Gastroesophageal sphincter (tissue), 4 donors: Measurements from ENCODE around the gene ANKRD26. TPM values are rescaled to one million over a fixed set of nuclear protein-coding genes. Genes with fewer than 3 reads are reported as not detected.

ENCODE experiments used
- ATAC-seq: fragments of 150-250 bp; one replicate; pipeline ENCODE4 v1.9.1; 2016; ENCODE audit warnings: mild to moderate bottlenecking, moderate library complexity
- H3K27ac ChIP-seq, 4 donors: fragments of 200-600 bp; sonication (generic) in 3 of 4; 1 replicate in 3 of 4; 2 replicates in 1 of 4; pipeline ENCODE4 v1.5.1; 2016 to 2019
- H3K27me3 ChIP-seq: fragments of 200-600 bp; sonication (generic); one replicate; pipeline ENCODE4 v1.5.1; 2019
- H3K36me3 ChIP-seq, 2 donors: fragments of 200-600 bp; sonication (generic); one replicate each; pipeline ENCODE4 v1.5.1; 2019; ENCODE audit warnings: control low read depth in 1 of 2
- H3K4me1 ChIP-seq, 3 donors: fragments of 200-600 bp; sonication (generic); 1 replicate in 2 of 3; 2 replicates in 1 of 3; pipeline ENCODE4 v1.5.1; 2016 to 2019; ENCODE audit warnings: control low read depth in 2 of 3
- H3K4me3 ChIP-seq, 2 donors: fragments of 200-600 bp; sonication (generic); one replicate each; pipeline ENCODE4 v1.5.1; 2019; ENCODE audit warnings: mild to moderate bottlenecking in 1 of 2, moderate library complexity in 1 of 2
- H3K9me3 ChIP-seq, 3 donors: fragments of 200-600 bp; sonication (generic); one replicate each; pipeline ENCODE4 v1.5.1; 2017 to 2019; ENCODE audit warnings: control low read depth in 2 of 3
- CTCF ChIP-seq, 4 experiments: fragments of 200-600 bp in 2 of 4; fragments of 450-650 bp in 2 of 4; sonication (generic) in 1 of 4; IDR thresholded peaks; one replicate each; pipeline ENCODE4 v1.5.1; 2017 to 2019; ENCODE audit warnings: antibody characterized with exemption in 4 of 4, mild to moderate bottlenecking in 2 of 4, moderate library complexity in 2 of 4
- EP300 ChIP-seq: sonication (generic); formaldehyde crosslinking; IDR thresholded peaks from one replicate; pipeline ENCODE4 v1.6.1; 2017; ENCODE audit warnings: antibody characterized with exemption, mild to moderate bottlenecking
- POLR2A ChIP-seq, 2 donors: fragments of 450-650 bp; IDR thresholded peaks; one replicate each; pipeline ENCODE4 v1.6.1; 2017; ENCODE audit warnings: antibody characterized with exemption in 2 of 2, mild to moderate bottlenecking in 2 of 2, moderate library complexity in 1 of 2
- POLR2AphosphoS5 ChIP-seq: sonication (generic); formaldehyde crosslinking; IDR thresholded peaks from one replicate; pipeline ENCODE4 v1.6.1; 2017; ENCODE audit warnings: antibody characterized with exemption
- WGBS, 2 donors: methylation state at CpG; one replicate each; pipeline ENCODE4 v1.1.5; 2018; ENCODE audit warnings: low coverage in 1 of 2; 5-methylcytosine and 5-hydroxymethylcytosine counted together
- total RNA-seq, 4 donors: library from RNA; depleted of rRNA; stranded (reverse); fragments of >200 nt; gene quantifications; one replicate each; pipeline ENCODE4 v1.1.0, GENCODE V29; 2016

ANKRD26 gene
- total RNA-seq, 4 donors from 2014 or later = 4.0 to 9.7 (median 6.6) TPM

GRCh38 chr10:26987851-26988250, 112.4 kb downstream of the ANKRD26 start:
- Histone ChIP-seq H3K27me3 (no peaks in the 10 kb centered on the region), H3K27ac (no peak overlapping the region), H3K4me3 (no peak overlapping the region), H3K36me3 (peaks cover 0 to 4% of the 10 kb centered on the region in 2 donors), H3K9me3 (no peaks in the 10 kb centered on the region), H3K4me1 (no peaks in the 10 kb centered on the region)
- WGBS, 2 donors = 80% methylated on average over 1 of the region's 1 CpG
- TF ChIP-seq EP300 (no peak), POLR2A (IDR thresholded peaks at IDR 0.05) (no peak), CTCF (IDR thresholded peaks at IDR 0.05) (no peak), POLR2AphosphoS5 (no peak)
- no peak for ATAC-seq

GRCh38 chr10:26983156-26983555, 117.1 kb downstream of the ANKRD26 start:
- H3K4me3 ChIP-seq = no peak overlapping the region
- no peaks in the 10 kb centered on the region for H3K27me3 ChIP-seq
- no peak overlapping the region for H3K27ac ChIP-seq
- no peaks in the 10 kb centered on the region for H3K4me1 ChIP-seq
- H3K9me3 ChIP-seq = no peaks in the 10 kb centered on the region
- 86 to 90% methylated on average over 1 of the region's 1 CpG for WGBS, 2 donors
- TF ChIP-seq EP300 (no peak), POLR2A (IDR thresholded peaks at IDR 0.05) (no peak), CTCF (IDR thresholded peaks at IDR 0.05) (no peak), POLR2AphosphoS5 (no peak)
- no peak for ATAC-seq
- peaks cover 0 to 41% of the 10 kb centered on the region in 2 donors for H3K36me3 ChIP-seq

DNA sequence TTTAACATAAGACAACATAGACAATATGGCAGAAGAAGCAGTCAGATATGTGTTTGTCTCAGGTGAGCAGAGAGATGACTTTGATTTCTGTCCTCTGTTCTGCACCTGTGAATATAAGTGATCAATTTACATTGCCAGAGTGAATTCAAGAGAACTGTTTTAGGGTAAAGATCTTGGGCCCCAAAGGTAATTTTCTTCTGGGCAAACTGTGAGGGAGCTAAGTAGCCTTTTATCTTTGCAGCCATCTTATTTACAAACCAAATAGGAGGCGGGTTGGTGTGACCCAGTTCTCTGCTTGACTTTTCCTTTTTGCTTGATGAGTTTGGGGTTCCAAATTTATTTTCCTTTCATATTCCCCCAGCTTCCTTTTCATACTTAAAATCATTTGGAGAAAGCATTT, 118.2 kb downstream of the ANKRD26 start:
- Histone ChIP-seq H3K9me3 (no peaks in the 10 kb centered on the region), H3K36me3 (peaks cover 0 to 44% of the 10 kb centered on the region in 2 donors), H3K27me3 (no peaks in the 10 kb centered on the region), H3K4me1 (no peaks in the 10 kb centered on the region), H3K4me3 (no peak overlapping the region), H3K27ac (no peak overlapping the region)
- 70% methylated on average over 1 of the region's 1 CpG; no CpG with 5 or more reads in 1 of the 2 donors for WGBS, 2 donors
- no peak for ATAC-seq
- no peak for TF ChIP-seq POLR2AphosphoS5
- no peak for TF ChIP-seq EP300
- TF ChIP-seq POLR2A (IDR thresholded peaks at IDR 0.05) = no peak
- no peak for TF ChIP-seq CTCF (IDR thresholded peaks at IDR 0.05)

DNA sequence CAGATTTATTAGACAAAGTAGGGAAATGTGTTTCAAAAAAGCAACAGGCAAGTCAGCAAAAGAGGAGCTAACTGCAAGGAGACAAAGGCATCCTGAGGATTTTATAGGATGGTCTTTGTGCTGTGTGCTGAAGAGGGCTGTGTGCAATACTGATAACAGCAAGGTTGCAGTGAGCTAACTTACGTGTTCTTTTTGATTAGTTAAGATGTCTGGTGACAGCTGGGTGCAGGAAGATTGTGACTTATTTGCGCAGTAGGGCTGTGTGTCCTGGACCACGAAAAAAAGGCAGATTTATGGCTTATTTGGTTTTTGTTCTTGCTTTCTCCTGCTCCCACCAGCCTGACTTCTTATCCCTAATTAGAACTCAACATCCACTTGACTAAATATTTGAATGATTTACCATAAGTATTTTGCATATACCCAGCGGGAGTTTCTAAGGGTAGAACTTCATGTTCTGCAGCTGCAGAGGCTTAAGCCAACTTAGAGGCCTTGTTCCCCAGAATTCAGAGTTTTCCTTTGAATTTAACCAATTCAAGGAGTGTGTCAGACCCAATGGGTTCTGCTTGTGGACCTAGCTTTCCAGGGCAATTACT, 119.0 kb downstream of the ANKRD26 start:
- H3K27ac ChIP-seq = no peak overlapping the region
- ATAC-seq = no peak
- peaks cover 0 to 44% of the 10 kb centered on the region in 2 donors for H3K36me3 ChIP-seq
- 75 to 94% methylated on average over 3 to 4 of the region's 4 CpGs for WGBS, 2 donors
- TF ChIP-seq POLR2A (IDR thresholded peaks at IDR 0.05) = no peak
- no peak for TF ChIP-seq EP300
- TF ChIP-seq CTCF (IDR thresholded peaks at IDR 0.05) = no peak
- no peak for TF ChIP-seq POLR2AphosphoS5
- H3K27me3 ChIP-seq = no peaks in the 10 kb centered on the region
- no peaks in the 10 kb centered on the region for H3K4me1 ChIP-seq
- H3K4me3 ChIP-seq = no peak overlapping the region
- H3K9me3 ChIP-seq = no peaks in the 10 kb centered on the region

- no peak for TF ChIP-seq EP300
- no peak for TF ChIP-seq POLR2AphosphoS5
- TF ChIP-seq POLR2A (IDR thresholded peaks at IDR 0.05) = no peak
- no peak for TF ChIP-seq CTCF (IDR thresholded peaks at IDR 0.05)
- Histone ChIP-seq H3K9me3 (no peaks in the 10 kb centered on the region), H3K4me1 (no peaks in the 10 kb centered on the region), H3K27ac (no peak overlapping the region), H3K4me3 (no peak overlapping the region), H3K27me3 (no peaks in the 10 kb centered on the region), H3K36me3 (peaks cover 0 to 53% of the 10 kb centered on the region in 2 donors)
- WGBS, 2 donors = 80% methylated on average over 3 of the region's 4 CpGs; no CpG with 5 or more reads in 1 of the 2 donors
- no peak for ATAC-seq
Observed at GRCh38 chr10:26978519-26978918, 121.8 kb downstream of the ANKRD26 start.
